Measurements from ENCODE around the gene SH2B3. TPM values are rescaled to one million over a fixed set of nuclear protein-coding genes. Genes with fewer than 3 reads are reported as not detected.

Gene SH2B3
- total RNA-seq, 1 experiment from 2014 or later: 39.6 TPM

GRCh38 chr12:111417784-111418593 is 12.3 kb downstream of the SH2B3 start:
- ATAC-seq (no peak), DNase-seq (ENCODE audit: low read depth, low spot score) (no peak)
- Histone ChIP-seq H3K4me1 (ENCODE audit: control insufficient read depth, insufficient read depth, low read length) (peaks cover 17% of the 10 kb centered on the region), H3K27me3 (ENCODE audit: control insufficient read depth, insufficient read depth, low read length) (no peaks in the 10 kb centered on the region), H3K36me3 (ENCODE audit: control insufficient read depth, insufficient read depth, low read length) (no peaks in the 10 kb centered on the region), H3K9me3 (ENCODE audit: control insufficient read depth, insufficient read depth, low read depth, low read length) (no peaks in the 10 kb centered on the region), H3K27ac (ENCODE audit: low read length) (no peak overlapping the region), H3K4me3 (ENCODE audit: low read depth in 2 of 2, low read length in 2 of 2) (no peak overlapping the region)
- in situ Hi-C loops (cut with HindIII; ENCODE audit: low pct_unique_long_range_greater_than_20kb, low sequenced_read_pairs): no loop called here
- ChIA-PET POLR2A (no interaction called here), CTCF (no interaction called here)
- no TSS peak for BruUV-seq (replicated peaks)
- TF ChIP-seq REST (IDR thresholded peaks at IDR 0.05; ENCODE audit: insufficient read depth in 1 of 2, low read depth in 2 of 2, low read length in 1 of 2): no peak
- no peak for TF ChIP-seq POLR2AphosphoS5 (IDR thresholded peaks at IDR 0.05; ENCODE audit: low read depth, low read length)
- TF ChIP-seq, protein P1, sequence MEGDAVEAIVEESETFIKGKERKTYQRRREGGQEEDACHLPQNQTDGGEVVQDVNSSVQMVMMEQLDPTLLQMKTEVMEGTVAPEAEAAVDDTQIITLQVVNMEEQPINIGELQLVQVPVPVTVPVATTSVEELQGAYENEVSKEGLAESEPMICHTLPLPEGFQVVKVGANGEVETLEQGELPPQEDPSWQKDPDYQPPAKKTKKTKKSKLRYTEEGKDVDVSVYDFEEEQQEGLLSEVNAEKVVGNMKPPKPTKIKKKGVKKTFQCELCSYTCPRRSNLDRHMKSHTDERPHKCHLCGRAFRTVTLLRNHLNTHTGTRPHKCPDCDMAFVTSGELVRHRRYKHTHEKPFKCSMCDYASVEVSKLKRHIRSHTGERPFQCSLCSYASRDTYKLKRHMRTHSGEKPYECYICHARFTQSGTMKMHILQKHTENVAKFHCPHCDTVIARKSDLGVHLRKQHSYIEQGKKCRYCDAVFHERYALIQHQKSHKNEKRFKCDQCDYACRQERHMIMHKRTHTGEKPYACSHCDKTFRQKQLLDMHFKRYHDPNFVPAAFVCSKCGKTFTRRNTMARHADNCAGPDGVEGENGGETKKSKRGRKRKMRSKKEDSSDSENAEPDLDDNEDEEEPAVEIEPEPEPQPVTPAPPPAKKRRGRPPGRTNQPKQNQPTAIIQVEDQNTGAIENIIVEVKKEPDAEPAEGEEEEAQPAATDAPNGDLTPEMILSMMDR (IDR thresholded peaks at IDR 0.05): no peak
- TF ChIP-seq SIN3A (IDR thresholded peaks at IDR 0.05; ENCODE audit: borderline replicate concordance, insufficient read depth, low read depth, low read length): no peak
- no peak for TF ChIP-seq TCF7L2 (IDR thresholded peaks at IDR 0.05; ENCODE audit: low read depth, low read length)
- intact Hi-C loops (cut with micrococcal nuclease; ENCODE audit: unreplicated experiment): no loop called here

GRCh38 chr12:111418594-111418880 is 12.8 kb downstream of the SH2B3 start:
- H3K36me3 ChIP-seq (ENCODE audit: control insufficient read depth, insufficient read depth, low read length): no peaks in the 10 kb centered on the region
- no peak overlapping the region for H3K27ac ChIP-seq (ENCODE audit: low read length)
- no peak for ATAC-seq
- intact Hi-C loops (cut with micrococcal nuclease; ENCODE audit: unreplicated experiment): no loop called here
- BruUV-seq (replicated peaks): no TSS peak
- peaks cover 12% of the 10 kb centered on the region for H3K4me1 ChIP-seq (ENCODE audit: control insufficient read depth, insufficient read depth, low read length)
- H3K27me3 ChIP-seq (ENCODE audit: control insufficient read depth, insufficient read depth, low read length): no peaks in the 10 kb centered on the region
- ChIA-PET POLR2A (no interaction called here), CTCF (no interaction called here)
- H3K9me3 ChIP-seq (ENCODE audit: control insufficient read depth, insufficient read depth, low read depth, low read length): no peaks in the 10 kb centered on the region
- no peak for TF ChIP-seq POLR2AphosphoS5 (IDR thresholded peaks at IDR 0.05; ENCODE audit: low read depth, low read length)
- no peak for TF ChIP-seq TCF7L2 (IDR thresholded peaks at IDR 0.05; ENCODE audit: low read depth, low read length)
- TF ChIP-seq REST (IDR thresholded peaks at IDR 0.05; ENCODE audit: insufficient read depth in 1 of 2, low read depth in 2 of 2, low read length in 1 of 2): no peak
- TF ChIP-seq SIN3A (IDR thresholded peaks at IDR 0.05; ENCODE audit: borderline replicate concordance, insufficient read depth, low read depth, low read length): no peak
- TF ChIP-seq, protein P1 (IDR thresholded peaks at IDR 0.05): no peak
- DNase-seq (ENCODE audit: low read depth, low spot score): no peak
- no peak overlapping the region for H3K4me3 ChIP-seq (ENCODE audit: low read depth in 2 of 2, low read length in 2 of 2)
- in situ Hi-C loops (cut with HindIII; ENCODE audit: low pct_unique_long_range_greater_than_20kb, low sequenced_read_pairs): no loop called here

Measured in Panc1 (cell line).